Measurements from ENCODE around the gene KRTAP21-3. TPM values are rescaled to one million over a fixed set of nuclear protein-coding genes. Genes with fewer than 3 reads are reported as not detected.

The KRTAP21-3 gene
- total RNA-seq, 6 experiments from 2014 or later, result not detected

GRCh38 chr21:30740462-30740861 lies 21.9 kb upstream of the KRTAP21-3 start:
- Histone ChIP-seq H3K4me1 (no peaks in the 10 kb centered on the region), H3K4me3 (no peak overlapping the region), H3K36me3 (no peaks in the 10 kb centered on the region), H3K9me3 (no peaks in the 10 kb centered on the region), H3K27ac (no peak overlapping the region), H3K27me3 (no peaks in the 10 kb centered on the region)
- TF ChIP-seq POLR2A (IDR thresholded peaks at IDR 0.05) (no peak), CTCF (IDR thresholded peaks at IDR 0.05) (no peak)
- DNase-seq, result no peak
- ATAC-seq, result no peak
- intact Hi-C loops (cut with DNase I), result no loop called here
- 69% methylated on average over 2 of the region's 2 CpGs for WGBS (ENCODE audit: insufficient coverage, low coverage, low lambda C conversion rate, missing lambda C conversion rate)

GRCh38 chr21:30733026-30733425 lies 14.4 kb upstream of the KRTAP21-3 start:
- no peak for DNase-seq
- Histone ChIP-seq H3K4me3 (no peak overlapping the region), H3K4me1 (no peaks in the 10 kb centered on the region), H3K27me3 (no peaks in the 10 kb centered on the region), H3K36me3 (no peaks in the 10 kb centered on the region), H3K27ac (no peak overlapping the region), H3K9me3 (no peaks in the 10 kb centered on the region)
- intact Hi-C loops (cut with DNase I), result no loop called here
- ATAC-seq, result no peak
- no peak for TF ChIP-seq CTCF (IDR thresholded peaks at IDR 0.05)
- TF ChIP-seq POLR2A (IDR thresholded peaks at IDR 0.05), result no peak
- WGBS (ENCODE audit: insufficient coverage, low coverage, low lambda C conversion rate, missing lambda C conversion rate), result 58% methylated on average over 1 of the region's 1 CpG

GRCh38 chr21:30726726-30727125 lies 8.1 kb upstream of the KRTAP21-3 start:
- no peaks in the 10 kb centered on the region for H3K4me1 ChIP-seq
- no peaks in the 10 kb centered on the region for H3K36me3 ChIP-seq
- H3K9me3 ChIP-seq, result no peaks in the 10 kb centered on the region
- TF ChIP-seq POLR2A (IDR thresholded peaks at IDR 0.05), result no peak
- no peak for TF ChIP-seq CTCF (IDR thresholded peaks at IDR 0.05)
- DNase-seq, result no peak
- no peaks in the 10 kb centered on the region for H3K27me3 ChIP-seq
- intact Hi-C loops (cut with DNase I), result no loop called here
- no peak overlapping the region for H3K4me3 ChIP-seq
- no peak overlapping the region for H3K27ac ChIP-seq
- ATAC-seq, result no peak
- 16% methylated on average over 1 of the region's 1 CpG for WGBS (ENCODE audit: insufficient coverage, low coverage, low lambda C conversion rate, missing lambda C conversion rate)

- Histone ChIP-seq H3K9me3 (no peaks in the 10 kb centered on the region), H3K27me3 (no peaks in the 10 kb centered on the region), H3K27ac (no peak overlapping the region), H3K4me3 (no peak overlapping the region), H3K4me1 (no peaks in the 10 kb centered on the region), H3K36me3 (no peaks in the 10 kb centered on the region)
- TF ChIP-seq CTCF (IDR thresholded peaks at IDR 0.05) (no peak), POLR2A (IDR thresholded peaks at IDR 0.05) (no peak)
- no peak for DNase-seq
- intact Hi-C loops (cut with DNase I), result no loop called here
- no peak for ATAC-seq
- 80% methylated on average over 1 of the region's 1 CpG for WGBS (ENCODE audit: insufficient coverage, low coverage, low lambda C conversion rate, missing lambda C conversion rate)
Measured at GRCh38 chr21:30719401-30719800, 824 bp upstream of the KRTAP21-3 start.

GRCh38 chr21:30717105-30717504 lies 1.5 kb downstream of the KRTAP21-3 start:
- DNase-seq, result no peak
- no peak for ATAC-seq
- intact Hi-C loops (cut with DNase I), result no loop called here
- TF ChIP-seq POLR2A (IDR thresholded peaks at IDR 0.05), result no peak
- no peak for TF ChIP-seq CTCF (IDR thresholded peaks at IDR 0.05)
- H3K4me1 ChIP-seq, result no peaks in the 10 kb centered on the region
- 51% methylated on average over 2 of the region's 2 CpGs for WGBS (ENCODE audit: insufficient coverage, low coverage, low lambda C conversion rate, missing lambda C conversion rate)
- H3K36me3 ChIP-seq, result no peaks in the 10 kb centered on the region
- no peaks in the 10 kb centered on the region for H3K9me3 ChIP-seq
- no peak overlapping the region for H3K27ac ChIP-seq
- H3K27me3 ChIP-seq, result no peaks in the 10 kb centered on the region
- no peak overlapping the region for H3K4me3 ChIP-seq
